Loucy (cell line): ENCODE results near the gene RECQL5.

ENCODE experiments used
- H2AFZ ChIP-seq: fragments of 200-600 bp; sonication (generic); 2 replicates; pipeline ENCODE4 v1.6.0; 2016; ENCODE audit warnings: antibody characterized with exemption, mild to moderate bottlenecking, low read length, moderate library complexity
- H3F3A ChIP-seq: fragments of 200-600 bp; 2 replicates; pipeline ENCODE4 v1.6.0; 2016; ENCODE audit warnings: antibody characterized with exemption, low read depth, mild to moderate bottlenecking
- H3K27me3 ChIP-seq: fragments of 200-600 bp; sonication (generic); 2 replicates; pipeline ENCODE4 v1.6.1; 2014; ENCODE audit warnings: low read length, mild to moderate bottlenecking; ENCODE audit not compliant: insufficient read depth, poor library complexity, severe bottlenecking
- H3K36me3 ChIP-seq: fragments of 200-600 bp; sonication (generic); 2 replicates; pipeline ENCODE4 v1.6.1; 2016; ENCODE audit warnings: low read length; ENCODE audit not compliant: insufficient read depth
- H3K4me1 ChIP-seq: fragments of 200-600 bp; sonication (generic); 2 replicates; pipeline ENCODE4 v1.5.1; 2014; ENCODE audit warnings: low read length, mild to moderate bottlenecking; ENCODE audit not compliant: insufficient read depth, poor library complexity, severe bottlenecking
- H3K4me2 ChIP-seq: fragments of 200-600 bp; sonication (generic); 2 replicates; pipeline ENCODE4 v1.6.0; 2014; ENCODE audit warnings: antibody characterized with exemption, low read length, low read depth, mild to moderate bottlenecking; ENCODE audit not compliant: poor library complexity, severe bottlenecking
- H3K4me3 ChIP-seq: fragments of 200-600 bp; sonication (generic); 2 replicates; pipeline ENCODE4 v1.5.1; 2014; ENCODE audit warnings: low read length, mild to moderate bottlenecking, mixed read lengths; ENCODE audit not compliant: poor library complexity, severe bottlenecking
- H3K79me2 ChIP-seq: fragments of 200-600 bp; sonication (generic); 2 replicates; pipeline ENCODE4 v1.6.1; 2014; ENCODE audit warnings: low read length; ENCODE audit not compliant: insufficient read depth
- H3K9ac ChIP-seq: fragments of 200-600 bp; sonication (generic); 2 replicates; pipeline ENCODE4 v1.6.0; 2014; ENCODE audit warnings: mild to moderate bottlenecking, low read depth, low read length, moderate library complexity; ENCODE audit not compliant: poor library complexity, severe bottlenecking
- H3K9me2 ChIP-seq: fragments of 200-600 bp; sonication (generic); replicated peaks from 2 replicates; pipeline ENCODE4 v1.6.1; 2016; ENCODE audit warnings: low read depth, low read length, mixed read lengths
- H3K9me3 ChIP-seq: fragments of 200-600 bp; sonication (generic); 2 replicates; pipeline ENCODE4 v1.6.1; 2014; ENCODE audit warnings: mild to moderate bottlenecking, antibody characterized with exemption, low read length, low read depth; ENCODE audit not compliant: insufficient read depth
- H4K20me1 ChIP-seq: fragments of 200-600 bp; sonication (generic); 2 replicates; pipeline ENCODE4 v1.6.0; 2014; ENCODE audit warnings: antibody characterized with exemption, low read length, mild to moderate bottlenecking; ENCODE audit not compliant: insufficient read depth, poor library complexity, severe bottlenecking
- CTCF ChIP-seq: fragments of 200-600 bp; sonication (generic); conservative IDR thresholded peaks from 2 replicates; pipeline ENCODE4 v1.5.1; 2014; ENCODE audit warnings: mild to moderate bottlenecking, antibody characterized with exemption, low read length
- EZH2phosphoT487 ChIP-seq: fragments of 200-600 bp; IDR thresholded peaks from 2 replicates; pipeline ENCODE4 v1.6.1; 2018; ENCODE audit warnings: antibody characterized with exemption, mild to moderate bottlenecking, moderate library complexity, borderline replicate concordance

Gene RECQL5

GRCh38 chr17:75626496-75627038 lies 40.4 kb downstream of the RECQL5 start:
- Histone ChIP-seq H3K36me3 (no peaks in the 10 kb centered on the region), H4K20me1 (no peaks in the 10 kb centered on the region), H2AFZ (no peak overlapping the region), H3K79me2 (no peaks in the 10 kb centered on the region), H3K4me1 (no peaks in the 10 kb centered on the region), H3K9me3 (no peaks in the 10 kb centered on the region), H3K9ac (no peak overlapping the region), H3F3A (no peaks in the 10 kb centered on the region), H3K4me2 (no peak overlapping the region), H3K27me3 (no peaks in the 10 kb centered on the region), H3K4me3 (no peak overlapping the region), H3K9me2 (no peaks in the 10 kb centered on the region)
- TF ChIP-seq CTCF (no peak), EZH2phosphoT487 (no peak)

- H3K4me3 ChIP-seq = no peak overlapping the region
- no peak for TF ChIP-seq EZH2phosphoT487
- TF ChIP-seq CTCF = peak; percentile 72
- H4K20me1 ChIP-seq = no peaks in the 10 kb centered on the region
- H3K9ac ChIP-seq = no peak overlapping the region
- H2AFZ ChIP-seq = no peak overlapping the region
- H3K4me2 ChIP-seq = no peak overlapping the region
- H3K79me2 ChIP-seq = no peaks in the 10 kb centered on the region
- H3K27me3 ChIP-seq = no peaks in the 10 kb centered on the region
- H3K4me1 ChIP-seq = no peaks in the 10 kb centered on the region
- H3K36me3 ChIP-seq = no peaks in the 10 kb centered on the region
- no peaks in the 10 kb centered on the region for H3K9me2 ChIP-seq
- no peaks in the 10 kb centered on the region for H3K9me3 ChIP-seq
- no peaks in the 10 kb centered on the region for H3F3A ChIP-seq
Measured at GRCh38 chr17:75625813-75626486, 41.0 kb downstream of the RECQL5 start.

- Histone ChIP-seq H3K36me3 (no peaks in the 10 kb centered on the region), H3K9ac (no peak overlapping the region), H3K4me2 (no peak overlapping the region), H3K27me3 (no peaks in the 10 kb centered on the region), H3F3A (no peaks in the 10 kb centered on the region), H2AFZ (no peak overlapping the region), H3K79me2 (no peaks in the 10 kb centered on the region), H3K9me2 (no peaks in the 10 kb centered on the region), H3K9me3 (no peaks in the 10 kb centered on the region), H3K4me3 (no peak overlapping the region), H3K4me1 (no peaks in the 10 kb centered on the region), H4K20me1 (no peaks in the 10 kb centered on the region)
- TF ChIP-seq CTCF (no peak), EZH2phosphoT487 (no peak)
Measured at GRCh38 chr17:75624714-75625345, 42.1 kb downstream of the RECQL5 start.
